HG03521 (cell line): ENCODE data around the gene SRGAP1.
A peak's percentile ranks its signal among the peaks of the same experiment; 100 is the strongest.
"Not testable (repeated sequence)": the region's sequence is repeated elsewhere in the genome, so short reads cannot be mapped to it uniquely, and the experiment has no call there.

Experiments used
- ATAC-seq: cut with Tn5 transposase; IDR thresholded peaks from one replicate; pipeline ENCODE4 v1.9.1; 2021; ENCODE audit warnings: mild to moderate bottlenecking, moderate library complexity; ENCODE audit not compliant: unreplicated experiment

SRGAP1 gene

DNA sequence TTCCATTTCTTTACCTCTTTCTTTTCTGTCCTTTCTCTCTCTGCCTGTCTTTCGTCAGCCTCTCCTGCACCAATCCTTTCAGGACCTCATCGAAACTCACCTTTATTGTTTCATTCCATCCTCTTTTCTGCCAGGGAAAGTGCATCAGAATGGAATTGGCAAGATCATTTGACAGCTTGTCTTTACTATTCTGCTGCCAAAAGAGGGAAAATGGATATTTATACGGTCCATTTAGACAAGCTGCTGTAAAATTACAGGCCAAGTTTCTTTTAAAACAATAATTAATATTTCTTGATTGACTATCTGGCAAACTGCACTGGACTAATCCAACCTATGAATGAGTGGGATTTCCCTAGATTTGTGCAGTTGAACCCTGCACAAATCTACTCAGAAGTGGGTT, 7.6 kb upstream of the SRGAP1 start:
- no peak for ATAC-seq

DNA sequence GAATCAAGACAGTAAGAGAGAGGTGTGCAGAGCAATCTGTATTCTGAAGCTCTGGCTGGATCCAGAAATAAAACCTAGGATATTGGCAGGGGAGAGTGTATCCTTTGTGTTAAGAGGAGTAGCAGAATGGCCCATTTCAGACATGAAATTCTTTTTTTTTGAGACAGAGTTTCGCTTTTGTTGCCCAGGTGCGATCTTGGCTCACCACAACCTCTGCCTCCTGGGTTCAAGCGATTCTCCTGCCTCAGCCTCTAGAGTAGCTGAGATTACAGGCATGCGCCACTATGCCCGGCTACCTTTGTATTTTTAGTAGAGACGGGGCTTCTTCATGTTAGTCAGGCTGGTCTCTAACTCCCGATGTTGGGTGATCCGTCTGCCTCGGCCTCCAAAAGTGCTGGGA, 6.1 kb upstream of the SRGAP1 start:
- no peak for ATAC-seq

DNA sequence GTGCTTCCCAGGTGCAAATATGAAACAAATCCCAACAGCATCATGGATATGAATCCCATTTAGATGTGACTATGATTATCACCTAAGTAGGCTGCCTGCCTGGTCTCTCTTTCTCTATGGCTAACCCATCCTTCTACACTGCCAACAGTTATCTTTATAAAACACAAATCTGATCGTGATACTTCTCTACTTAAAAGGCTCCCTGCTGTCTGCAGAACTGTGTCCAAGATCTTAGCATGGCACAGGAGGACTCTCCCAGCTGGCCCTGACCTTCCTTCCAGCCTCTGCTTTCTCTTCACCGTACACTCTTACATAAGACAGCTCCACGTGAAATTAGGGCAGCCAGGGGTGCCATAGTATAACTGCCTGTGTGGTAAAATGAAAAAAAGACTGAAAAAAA, 3.5 kb upstream of the SRGAP1 start:
- ATAC-seq, result no peak

DNA sequence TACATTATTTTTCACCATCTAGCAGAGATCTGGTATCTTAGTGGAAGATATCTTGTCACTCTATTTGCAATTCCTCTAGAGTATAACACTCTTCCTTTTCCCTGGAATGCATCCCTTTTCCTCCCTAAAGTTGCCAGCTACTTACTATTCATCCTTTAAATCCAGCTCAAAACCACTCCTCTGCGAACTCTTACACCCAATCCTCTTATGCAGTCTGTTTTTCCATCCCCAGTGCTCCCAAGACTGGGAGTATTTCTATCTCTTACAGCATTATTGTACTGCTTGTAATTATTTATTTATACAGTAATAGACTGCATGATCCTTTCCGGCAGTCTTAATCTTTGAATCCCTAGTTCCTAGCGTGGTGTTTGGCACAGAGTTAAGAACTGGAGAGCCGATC, 2.9 kb upstream of the SRGAP1 start:
- no peak for ATAC-seq

DNA sequence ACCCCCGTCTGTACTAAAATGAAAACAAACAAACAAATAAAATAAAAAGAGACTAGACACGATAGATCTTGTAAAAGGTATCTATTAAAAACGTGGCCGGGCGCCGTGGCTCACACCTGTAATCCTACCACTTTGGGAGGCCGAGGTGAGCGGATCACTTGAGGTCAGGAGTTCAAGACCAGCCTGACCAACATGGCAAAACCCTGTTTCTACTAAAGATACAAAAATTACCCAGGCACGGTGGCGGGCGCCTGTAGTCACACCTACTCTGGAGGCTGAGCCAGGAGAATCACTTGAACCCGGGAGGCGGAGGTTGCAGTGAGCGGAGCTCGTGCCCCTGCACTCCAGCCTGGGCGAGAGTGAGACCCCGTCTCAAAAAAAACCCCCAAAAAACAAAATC, 1.8 kb upstream of the SRGAP1 start:
- not testable (repeated sequence) for ATAC-seq

DNA sequence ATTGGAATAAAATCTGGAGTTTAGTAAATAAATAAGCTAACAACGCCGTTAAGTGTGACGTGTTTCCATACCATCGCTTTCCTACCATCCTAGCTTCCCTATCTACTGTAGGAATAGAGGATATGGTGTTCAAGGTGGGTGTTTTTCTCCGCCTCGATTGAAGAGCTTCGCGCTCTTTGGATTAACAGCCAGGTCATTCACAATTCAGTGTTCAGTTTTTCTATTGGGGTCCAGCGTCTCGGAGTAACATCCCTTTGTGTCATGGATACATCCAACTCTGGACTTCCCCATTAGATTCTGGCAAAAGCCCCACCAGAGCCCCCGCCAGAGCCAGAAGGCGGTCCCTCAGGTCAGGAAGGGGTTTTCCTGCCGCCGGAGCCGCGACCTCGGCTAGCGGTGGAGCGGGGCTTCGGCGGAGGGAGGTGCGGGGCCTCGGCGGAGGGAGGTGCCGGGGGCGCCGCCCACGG, 1.2 kb upstream of the SRGAP1 start:
- ATAC-seq, result no peak

DNA sequence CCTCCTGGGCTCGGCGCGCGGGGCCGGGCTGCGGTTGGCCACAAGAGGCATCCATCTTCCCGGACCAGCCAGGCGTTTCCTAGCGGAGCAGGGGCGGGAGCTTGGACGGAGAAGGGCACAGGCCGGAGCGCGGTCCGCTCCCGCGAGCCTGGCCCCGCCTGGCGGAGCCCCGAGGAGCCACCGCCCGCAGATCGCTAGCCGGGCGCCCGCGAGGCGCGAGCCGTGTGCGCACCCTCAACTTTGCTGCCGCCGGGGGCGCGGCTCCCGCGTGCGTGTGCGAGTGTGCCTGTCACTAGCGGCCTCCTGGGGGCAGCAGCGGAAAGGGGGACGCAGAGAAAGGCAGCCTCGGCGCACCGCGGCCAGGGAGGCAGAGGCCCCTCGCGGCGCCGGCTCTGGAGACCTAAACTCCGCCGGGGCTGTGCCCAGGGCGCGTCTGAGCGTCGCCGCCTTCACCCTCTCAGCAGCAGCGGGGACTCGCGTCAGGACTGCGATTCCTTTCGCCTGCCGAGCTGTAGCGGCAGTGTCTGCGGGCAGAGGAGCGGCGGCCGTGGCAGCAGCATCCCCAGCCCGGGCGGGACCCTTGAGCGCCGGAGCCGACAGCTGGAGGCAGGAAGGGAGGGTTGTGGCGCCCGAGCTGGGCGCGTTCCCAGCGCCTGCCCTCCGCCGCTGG, 644 bp upstream of the SRGAP1 start:
- ATAC-seq, result peak; percentile 94

DNA sequence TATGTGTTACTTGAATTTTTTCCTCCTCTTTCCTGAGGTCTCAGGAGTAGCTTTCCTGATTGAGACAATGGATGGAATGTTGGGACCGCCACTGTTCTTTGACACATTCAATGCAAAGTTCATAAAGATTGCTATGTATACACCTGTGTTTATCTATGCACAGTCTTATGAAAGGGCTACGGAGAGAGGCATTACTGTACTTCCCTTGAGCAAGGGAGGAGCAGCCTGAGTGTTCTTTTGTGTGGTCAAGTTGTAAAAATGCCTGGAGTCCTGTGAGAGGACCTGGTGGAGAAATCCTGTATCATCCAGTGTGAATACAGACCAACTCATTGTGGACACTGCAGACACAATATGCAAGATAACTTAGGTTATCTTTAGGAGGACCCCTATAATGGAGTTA, 1.2 kb downstream of the SRGAP1 start:
- ATAC-seq, result no peak

DNA sequence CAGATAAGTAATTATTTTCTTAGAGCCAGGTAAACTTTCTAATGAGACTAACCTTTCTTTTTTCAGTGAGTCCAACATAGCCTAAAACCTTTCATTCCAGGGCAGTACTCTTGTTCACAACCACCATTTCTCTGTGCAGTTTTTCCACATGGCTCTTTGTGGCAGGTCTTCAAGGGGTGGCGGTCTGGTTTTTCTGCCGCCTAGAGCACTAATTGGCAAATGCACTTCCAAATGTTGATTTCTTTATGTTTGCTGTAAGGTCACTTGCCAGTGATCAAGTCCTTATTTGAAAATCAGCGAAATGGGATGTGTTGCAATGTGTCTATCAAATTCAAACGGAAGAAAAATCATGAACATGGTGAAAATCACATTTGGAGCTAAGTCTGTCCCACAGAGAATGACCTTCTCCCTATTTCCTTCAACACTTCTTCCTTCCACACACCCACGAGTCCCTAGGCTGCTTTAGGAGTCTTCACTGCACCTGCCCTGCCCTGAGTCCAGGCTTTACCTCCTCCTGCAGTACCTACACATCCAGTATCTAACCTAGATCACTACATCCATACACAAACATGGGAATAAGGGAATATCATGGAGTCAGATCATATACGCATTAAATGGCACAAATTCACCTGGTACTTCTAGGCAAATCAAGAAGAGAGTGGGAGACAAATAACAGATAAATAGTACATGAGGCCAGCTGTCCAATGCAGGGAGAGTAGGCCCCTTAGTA, 1.9 kb downstream of the SRGAP1 start:
- ATAC-seq, result no peak

DNA sequence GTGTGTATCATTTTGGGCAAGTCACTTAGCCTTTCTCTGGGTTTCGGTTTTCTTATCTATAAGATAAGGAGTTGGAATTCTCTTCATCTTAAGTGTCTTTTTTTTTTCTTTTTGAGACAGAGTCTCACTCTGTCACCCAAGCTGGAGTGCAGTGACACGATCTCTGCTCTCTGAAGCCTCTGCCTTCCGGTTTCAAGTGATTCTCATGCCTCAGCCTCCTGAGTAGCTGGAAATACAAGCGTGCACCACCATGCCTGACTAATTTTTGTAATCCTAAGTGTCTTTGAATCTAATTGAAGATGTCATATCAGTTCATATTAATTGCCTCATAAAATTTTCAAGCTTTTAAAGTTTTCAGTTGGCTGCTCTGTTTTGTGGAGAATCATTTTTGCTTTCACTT, 4.0 kb downstream of the SRGAP1 start:
- no peak for ATAC-seq

DNA sequence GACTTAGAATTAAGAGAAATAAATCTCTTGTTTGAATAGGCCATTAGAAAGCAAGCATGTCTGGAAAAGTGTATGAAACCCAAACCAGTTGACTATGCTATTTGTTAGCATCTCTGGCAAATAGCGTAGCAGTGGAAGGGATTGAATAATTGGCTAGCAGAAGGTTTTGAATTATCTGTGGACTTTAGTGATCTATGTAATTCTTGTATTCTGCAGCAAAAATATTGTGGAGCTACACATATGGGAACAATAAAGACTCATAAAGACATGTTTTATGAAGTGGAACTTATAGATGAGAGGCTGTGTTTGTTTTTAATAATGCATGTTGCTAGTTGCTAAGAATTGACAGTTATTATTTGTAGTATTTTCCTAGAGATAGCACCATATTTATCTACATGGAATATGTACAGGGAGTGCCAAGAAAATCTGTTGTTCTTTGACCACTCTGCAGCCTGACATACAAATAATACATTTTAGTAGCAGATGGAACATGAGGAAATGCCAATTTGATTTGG, 4.7 kb downstream of the SRGAP1 start:
- ATAC-seq, result no peak

DNA sequence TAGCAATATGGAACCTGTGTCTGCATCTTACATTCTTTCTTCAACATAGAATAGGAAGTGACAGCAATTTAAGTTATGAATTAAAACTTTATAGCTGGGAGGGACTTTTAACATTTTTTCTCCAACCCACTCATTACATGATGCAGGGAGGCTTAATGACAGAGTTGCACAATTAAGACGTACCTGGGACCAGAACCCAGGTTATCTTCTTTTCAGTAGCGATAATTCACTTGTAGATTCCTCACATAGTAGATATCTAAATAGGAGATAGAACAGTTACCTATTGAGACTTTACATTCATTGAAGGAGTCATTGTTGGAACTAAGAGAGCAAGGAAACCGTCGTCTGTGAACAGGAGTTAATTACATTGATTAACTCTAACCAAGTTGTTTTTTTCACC, 5.1 kb downstream of the SRGAP1 start:
- ATAC-seq, result no peak

DNA sequence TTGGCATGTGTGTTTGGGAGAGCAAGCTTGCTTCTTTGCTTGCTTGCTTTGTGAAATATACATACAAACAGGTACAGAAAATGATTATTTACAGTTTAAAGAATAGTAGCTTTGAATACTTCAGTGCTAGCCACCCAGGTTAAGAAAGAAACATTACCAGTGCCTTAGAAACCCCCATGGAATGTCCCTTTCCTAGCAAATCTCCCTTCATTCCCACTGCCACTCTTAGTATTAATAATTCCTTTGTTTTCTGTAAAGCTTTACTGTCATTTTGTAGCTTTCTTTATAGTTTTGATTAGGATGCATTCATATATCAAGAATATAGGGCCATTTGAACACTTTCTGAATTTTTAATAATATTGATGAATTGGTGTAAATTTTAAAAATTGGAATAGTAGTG, 9.5 kb downstream of the SRGAP1 start:
- ATAC-seq, result no peak

DNA sequence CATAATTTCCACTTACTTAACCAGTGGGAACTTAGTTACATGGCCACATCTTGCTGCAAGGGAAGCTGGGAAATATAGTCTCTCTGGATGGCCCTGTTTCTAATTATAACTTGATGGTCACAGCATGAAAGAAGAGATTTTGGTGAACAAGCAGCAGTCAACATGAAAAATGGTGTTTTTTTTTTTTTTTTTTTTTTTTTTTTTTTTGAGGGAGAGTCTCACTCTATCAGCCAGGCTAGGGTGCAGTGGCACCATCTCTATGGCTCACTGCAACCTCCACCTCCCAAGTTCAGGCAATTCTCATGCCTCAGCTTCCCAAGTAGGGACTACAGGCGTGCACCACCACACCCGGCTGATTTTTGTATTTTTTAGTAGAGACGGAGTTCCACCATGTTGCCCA, 10.8 kb downstream of the SRGAP1 start:
- no peak for ATAC-seq

DNA sequence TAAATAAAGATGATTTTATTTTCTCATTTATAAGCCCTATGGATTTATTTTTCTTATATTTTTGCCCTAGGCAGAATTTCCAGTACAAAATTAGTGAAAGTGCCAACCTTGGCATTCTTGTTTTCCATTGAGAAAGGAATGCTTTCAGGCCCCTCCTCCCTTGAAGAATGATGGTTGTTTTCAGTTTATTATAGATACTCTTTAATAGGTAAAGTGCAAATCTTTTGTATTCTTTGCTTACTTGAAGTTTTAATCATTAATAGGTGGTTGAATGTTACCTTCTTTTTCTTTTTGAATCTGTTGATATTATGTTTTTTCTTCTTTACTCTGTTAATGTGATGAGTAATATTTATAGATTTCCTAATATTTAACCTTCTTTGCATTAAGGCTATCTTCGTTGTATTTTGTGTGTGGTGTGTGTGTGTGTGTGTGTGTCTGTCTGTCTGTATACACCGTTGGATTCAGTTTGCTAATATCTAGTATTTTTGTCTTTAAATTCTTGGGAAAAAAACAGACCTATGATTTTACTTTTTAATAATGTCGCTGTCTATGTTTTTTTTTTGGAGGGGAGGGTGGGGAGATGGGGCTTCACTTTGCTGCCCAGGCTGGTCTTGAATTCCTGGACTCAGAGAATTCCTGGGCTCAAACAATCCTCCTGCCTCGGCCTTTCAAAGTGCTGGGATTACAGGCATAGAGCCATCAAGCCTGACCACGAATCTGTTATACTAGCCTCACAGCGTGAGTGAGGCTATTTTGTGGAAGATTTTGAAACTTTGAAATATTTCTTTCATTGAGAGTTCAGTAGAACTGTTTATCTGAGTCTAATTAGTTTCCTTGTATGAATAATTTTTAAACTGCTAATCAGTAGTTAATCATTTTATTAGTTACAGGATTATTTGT, 13.5 kb downstream of the SRGAP1 start:
- no peak for ATAC-seq

DNA sequence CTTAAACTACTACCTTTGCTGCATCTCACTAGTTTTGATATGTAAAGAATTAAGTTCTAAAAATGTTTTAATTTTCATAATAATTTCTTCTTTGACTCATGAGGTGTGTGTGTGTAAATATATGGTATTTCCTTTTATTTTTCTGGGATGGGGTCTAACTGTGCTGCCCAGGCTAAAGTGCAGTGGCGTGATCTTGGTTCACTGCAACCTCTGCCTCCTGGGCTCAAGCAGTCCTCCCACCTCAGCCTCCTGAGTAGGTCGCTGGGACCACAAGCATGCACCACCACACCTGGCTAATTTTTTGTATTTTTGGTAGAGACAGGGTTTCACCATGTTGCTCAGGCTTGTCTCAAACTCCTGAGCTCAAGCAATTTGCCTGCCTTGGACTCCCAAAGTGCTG, 15.4 kb downstream of the SRGAP1 start:
- not testable (repeated sequence) for ATAC-seq

DNA sequence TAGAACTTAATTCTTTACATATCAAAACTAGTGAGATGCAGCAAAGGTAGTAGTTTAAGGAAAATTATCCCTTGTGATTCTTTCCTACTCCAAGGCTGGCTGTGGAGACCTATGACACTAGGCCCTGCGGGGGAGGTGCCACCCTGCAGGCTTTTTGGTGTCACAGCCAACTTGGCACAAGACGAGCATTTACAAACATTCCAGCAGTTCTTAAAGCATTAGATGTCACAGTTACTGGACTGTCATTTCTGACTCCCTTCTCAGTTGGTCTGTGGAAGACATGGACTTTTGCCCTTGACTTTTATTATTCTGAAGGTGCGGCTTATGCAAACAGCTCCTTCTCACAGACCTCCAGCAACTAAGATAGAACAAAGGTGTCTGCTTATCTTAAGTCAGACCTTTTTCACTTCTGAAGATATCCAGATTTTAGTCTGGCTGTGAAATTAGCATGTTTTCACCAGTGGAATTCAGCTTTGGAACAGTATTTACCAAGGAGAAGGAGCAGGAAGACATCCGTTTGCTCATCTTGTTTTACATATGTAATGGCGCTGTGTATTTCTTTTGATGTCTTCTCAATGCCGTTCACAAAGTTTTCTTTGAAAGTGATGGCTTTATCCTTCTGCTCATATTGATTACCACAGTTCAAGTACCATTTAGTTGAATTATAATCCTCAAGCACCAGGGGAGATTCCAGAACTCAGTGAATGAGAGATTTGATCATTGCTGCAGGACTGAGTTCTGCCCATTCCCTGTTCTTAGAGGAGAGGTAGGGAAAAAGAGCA, 17.9 kb downstream of the SRGAP1 start:
- no peak for ATAC-seq

DNA sequence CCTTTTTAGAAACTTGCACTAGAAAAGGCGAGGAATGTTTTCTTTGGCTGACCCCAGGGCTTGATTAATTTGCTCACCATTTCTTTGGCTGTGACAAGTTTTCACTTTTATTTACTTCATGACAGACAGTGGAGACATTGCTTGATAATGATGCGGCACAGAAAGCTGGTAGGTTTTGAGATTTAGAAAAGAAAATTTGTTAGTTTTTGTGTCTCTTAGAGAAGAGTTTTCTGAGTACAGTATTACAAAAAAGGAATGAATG, 18.4 kb downstream of the SRGAP1 start:
- no peak for ATAC-seq

DNA sequence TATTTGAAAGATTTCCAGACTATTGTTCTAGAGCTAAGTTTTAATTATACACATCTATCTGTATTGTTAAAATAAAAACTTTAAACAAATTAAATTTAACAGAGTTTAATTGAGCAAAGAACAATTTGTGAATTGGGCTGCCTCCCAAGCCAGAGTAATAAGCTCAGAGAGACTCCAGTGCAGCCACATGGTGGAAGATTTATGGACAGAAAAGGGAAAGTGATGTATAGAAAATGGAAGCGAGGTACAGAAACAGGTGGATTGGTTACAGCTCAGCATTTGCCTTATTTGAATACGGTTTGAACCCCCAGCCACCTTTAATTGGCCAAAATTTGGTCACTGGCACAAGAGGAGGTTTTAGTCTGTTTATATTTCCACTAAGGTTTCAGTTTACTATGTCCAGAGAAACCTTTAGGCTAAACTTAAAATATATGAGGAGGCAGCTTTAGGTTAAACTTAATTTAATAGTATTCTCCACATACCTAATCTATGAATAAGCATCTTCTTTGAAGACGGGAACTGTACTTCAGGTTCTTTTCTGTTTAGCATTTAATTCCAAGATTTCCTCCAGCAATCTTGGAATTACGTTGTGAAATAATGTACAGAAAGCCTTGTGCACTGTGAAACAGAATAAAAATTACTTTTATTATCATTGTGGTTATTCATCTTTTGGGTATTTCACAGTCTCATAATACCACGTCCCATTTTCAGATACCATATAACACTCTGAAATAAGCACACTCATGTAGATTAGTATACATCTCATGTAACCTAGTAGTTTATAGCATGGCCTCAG, 19.4 kb downstream of the SRGAP1 start:
- ATAC-seq, result no peak

DNA sequence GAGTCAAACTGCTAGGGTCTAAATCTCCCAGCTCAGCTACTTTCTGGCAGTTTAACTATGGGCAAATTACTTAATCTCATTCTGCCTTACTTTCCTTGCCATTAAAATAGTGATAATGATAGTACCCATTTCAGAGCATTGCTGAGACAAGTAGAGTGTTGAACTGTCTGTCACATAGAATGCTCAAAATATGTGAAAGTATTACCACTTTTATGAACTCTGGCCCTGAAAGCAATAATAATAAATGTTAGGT, 19.9 kb downstream of the SRGAP1 start:
- no peak for ATAC-seq
